ENCODE results near the gene GDNF.

Gene GDNF

GRCh38 chr5:37816331-37816730 lies 23.5 kb downstream of the GDNF start:
- TF ChIP-seq POU6F1 (CRISPR knock-in tag; IDR thresholded peaks at IDR 0.05; ENCODE audit: borderline replicate concordance, low read depth) (no peak), BACH2 (CRISPR knock-in tag; IDR thresholded peaks at IDR 0.05; ENCODE audit: borderline replicate concordance) (no peak), ZNF70 (CRISPR knock-in tag; IDR thresholded peaks at IDR 0.05) (no peak), ARNTL (CRISPR knock-in tag; IDR thresholded peaks at IDR 0.05; ENCODE audit: borderline replicate concordance, low read depth) (no peak), OSR1 (CRISPR knock-in tag; IDR thresholded peaks at IDR 0.05) (no peak), TSHZ2 (CRISPR knock-in tag; IDR thresholded peaks at IDR 0.05) (no peak), ZFP30 (CRISPR knock-in tag; IDR thresholded peaks at IDR 0.05) (no peak), TOX (CRISPR knock-in tag; IDR thresholded peaks at IDR 0.05; ENCODE audit: borderline replicate concordance) (no peak), CREB5 (CRISPR knock-in tag; IDR thresholded peaks at IDR 0.05; ENCODE audit: low read depth) (no peak), ZC3H10 (CRISPR knock-in tag; IDR thresholded peaks at IDR 0.05) (no peak), SNAI2 (CRISPR knock-in tag; IDR thresholded peaks at IDR 0.05) (no peak)
- ATAC-seq = no peak

GRCh38 chr5:37815913-37816312 lies 23.9 kb downstream of the GDNF start:
- no peak for TF ChIP-seq SNAI2 (CRISPR knock-in tag; IDR thresholded peaks at IDR 0.05)
- no peak for TF ChIP-seq GLIS3 (CRISPR knock-in tag; IDR thresholded peaks at IDR 0.05)
- no peak for TF ChIP-seq POU6F1 (CRISPR knock-in tag; IDR thresholded peaks at IDR 0.05; ENCODE audit: borderline replicate concordance, low read depth)
- no peak for TF ChIP-seq ARNTL (CRISPR knock-in tag; IDR thresholded peaks at IDR 0.05; ENCODE audit: borderline replicate concordance, low read depth)
- no peak for TF ChIP-seq PATZ1 (CRISPR knock-in tag; IDR thresholded peaks at IDR 0.05; ENCODE audit: borderline replicate concordance)
- TF ChIP-seq ISL1 (CRISPR knock-in tag; IDR thresholded peaks at IDR 0.05) = no peak
- TF ChIP-seq CSRNP3 (CRISPR knock-in tag; IDR thresholded peaks at IDR 0.05) = no peak
- TF ChIP-seq ZNF565 (CRISPR knock-in tag; conservative IDR thresholded peaks at IDR 0.05; ENCODE audit: low read depth) = no peak
- no peak for TF ChIP-seq TSHZ2 (CRISPR knock-in tag; IDR thresholded peaks at IDR 0.05)
- no peak for ATAC-seq
